NCI-H1048 (cell line): ENCODE data around the gene KLHDC8B.
A peak's percentile ranks its signal among the peaks of the same experiment; 100 is the strongest.

Experiments used
- DNase-seq: peaks from one replicate; lab custom pipeline; 2025; lab: John Stamatoyannopoulos, UW

KLHDC8B gene

DNA sequence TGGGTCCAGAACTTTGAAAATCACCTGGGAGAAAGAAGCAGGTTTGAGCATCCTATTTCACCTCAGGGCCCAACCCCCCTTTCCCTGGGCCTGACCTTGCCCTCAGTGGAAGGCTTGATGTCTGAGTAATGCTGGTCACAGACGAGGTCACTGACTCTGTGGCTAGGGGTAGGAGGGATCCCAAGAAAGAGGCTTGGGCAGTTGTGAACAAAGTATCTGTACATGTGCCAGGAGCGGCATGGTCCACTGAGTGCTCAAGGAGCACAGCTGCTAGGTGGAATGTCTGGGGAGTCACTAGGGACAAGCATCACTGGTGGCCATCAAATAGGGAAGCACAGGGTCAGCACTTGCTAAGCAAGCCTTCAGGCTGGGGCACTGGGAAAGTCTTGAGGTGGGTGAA, 12.6 kb upstream of the KLHDC8B start:
- DNase-seq = no peak

DNA sequence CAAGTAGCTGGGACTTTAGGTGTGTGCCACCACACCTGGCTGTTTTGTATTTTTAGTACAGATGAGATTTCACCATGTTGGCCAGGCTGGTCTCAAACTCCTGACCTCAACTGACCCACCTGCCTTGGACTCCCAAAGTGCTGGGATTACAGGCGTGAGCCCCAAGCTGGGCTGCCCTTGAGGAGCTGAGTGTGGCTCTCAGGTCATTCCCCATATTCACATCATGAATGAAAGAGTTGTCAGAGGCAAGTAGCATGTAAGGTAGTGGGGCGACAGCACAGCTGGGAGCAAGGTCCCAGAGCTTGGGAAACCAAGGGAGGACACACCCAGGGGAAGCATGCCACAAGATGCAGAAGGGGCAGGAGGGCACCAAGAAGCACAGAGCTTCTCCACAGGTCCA, 10.2 kb upstream of the KLHDC8B start:
- DNase-seq = no peak

- DNase-seq = no peak
Measured at GRCh38 chr3:49161808-49162530, 9.4 kb upstream of the KLHDC8B start.

GRCh38 chr3:49162751-49163419, 8.5 kb upstream of the KLHDC8B start:
- no peak for DNase-seq

GRCh38 chr3:49163609-49164008, 7.8 kb upstream of the KLHDC8B start:
- no peak for DNase-seq

GRCh38 chr3:49164983-49165720, 6.2 kb upstream of the KLHDC8B start:
- no peak for DNase-seq

GRCh38 chr3:49165771-49166751, 5.3 kb upstream of the KLHDC8B start, which contains the start of gene CCDC71:
Gene CCDC71, minus strand, starts transcription at chr3:49166331. Its CDS starts 2,123 bp downstream, at chr3:49164208.
- peak; percentile 22 for DNase-seq

DNA sequence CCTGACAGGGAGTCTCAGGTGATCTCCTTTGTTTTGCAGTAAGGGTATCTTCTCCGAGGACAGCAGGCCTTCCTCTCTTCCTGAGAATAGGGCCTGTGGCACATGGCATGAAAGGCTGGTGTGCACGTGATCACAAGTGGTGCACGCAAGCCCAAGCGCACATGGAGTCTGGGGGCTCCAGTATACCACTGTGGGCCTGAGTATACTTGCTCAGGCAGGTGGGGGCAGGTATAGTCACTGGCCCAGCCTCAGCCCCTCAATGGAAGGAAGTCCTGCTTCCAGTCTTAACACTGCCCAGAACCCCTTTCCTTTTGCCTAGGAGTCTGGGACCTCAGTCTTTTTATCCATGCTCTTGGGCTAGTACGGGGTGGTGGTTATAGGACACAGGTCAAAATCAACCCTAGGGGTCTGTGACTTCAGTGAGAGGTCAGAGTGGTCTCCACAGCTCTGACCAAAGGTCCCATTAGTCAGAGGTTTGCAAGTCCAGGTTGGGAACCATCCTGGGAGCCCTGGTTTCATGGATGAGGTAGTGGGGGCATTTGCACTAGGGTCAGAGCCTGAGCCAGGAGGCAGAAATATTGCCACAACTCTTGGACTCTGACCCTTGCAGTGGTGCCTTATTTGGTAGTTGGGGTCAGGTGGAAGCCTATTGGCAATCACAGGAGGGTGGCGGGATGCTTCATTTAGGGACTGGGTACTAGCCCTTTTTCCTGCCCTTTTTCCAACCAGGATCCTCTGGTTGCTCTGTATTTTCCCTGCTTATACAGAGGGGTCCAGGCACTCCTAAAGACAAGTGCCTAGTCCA, 4.4 kb upstream of the KLHDC8B start:
- DNase-seq = no peak

DNA sequence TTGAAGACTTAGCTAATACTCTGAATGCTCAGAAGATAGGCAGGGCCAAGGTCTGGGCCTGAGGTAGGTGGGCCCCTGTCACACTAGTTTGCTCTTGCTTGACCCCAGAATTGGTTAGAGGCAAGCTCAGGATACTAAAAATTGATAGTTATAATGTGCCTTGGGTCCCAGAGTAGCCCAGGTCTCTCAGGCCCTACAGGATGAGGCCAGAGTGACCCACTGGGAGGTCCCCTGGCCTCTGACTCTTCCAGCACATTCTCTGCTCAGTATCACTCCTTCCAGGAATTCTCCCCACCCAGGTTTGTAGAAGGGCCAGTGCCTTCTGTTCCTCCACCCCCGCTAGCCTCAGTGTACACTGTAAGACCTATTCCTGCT, 667 bp upstream of the KLHDC8B start:
- DNase-seq = no peak

DNA sequence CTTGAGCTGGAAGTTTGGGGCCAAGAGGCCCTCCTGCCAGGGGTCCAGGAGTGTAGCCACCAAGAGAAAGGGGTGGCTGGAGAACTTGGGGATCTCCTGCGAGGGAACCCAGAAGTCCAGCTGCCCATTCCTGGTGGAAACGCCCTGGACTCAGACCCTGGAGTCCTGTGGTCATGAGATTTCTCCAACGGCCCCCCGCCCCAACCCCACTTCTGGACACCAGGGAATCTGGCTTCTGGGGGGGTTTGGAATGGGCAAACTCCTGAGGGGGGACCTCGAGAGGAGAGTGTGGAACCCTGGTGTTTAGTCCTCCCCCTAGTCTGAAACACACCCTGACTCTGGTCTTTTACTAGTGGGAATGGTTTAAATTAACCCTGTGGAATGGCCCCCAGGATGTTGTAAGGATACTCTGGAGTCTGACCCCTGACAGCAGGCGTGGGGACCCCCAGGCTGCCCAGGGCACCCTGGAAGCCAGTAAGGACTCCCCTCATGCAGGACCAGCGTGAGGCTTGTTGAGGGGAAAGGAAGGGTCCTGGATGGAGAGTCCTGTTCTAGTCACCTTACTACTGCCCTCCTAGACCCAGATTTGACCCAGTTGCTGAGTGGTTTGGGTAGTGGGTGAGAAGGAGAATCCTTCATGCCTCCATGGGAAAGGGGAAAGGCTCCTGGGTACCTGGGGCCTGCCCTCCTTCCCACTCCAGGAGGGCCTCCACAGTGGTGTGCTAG, 540 bp downstream of the KLHDC8B start:
- no peak for DNase-seq

- no peak for DNase-seq
Measured at GRCh38 chr3:49172551-49173041, 1.2 kb downstream of the KLHDC8B start.

DNA sequence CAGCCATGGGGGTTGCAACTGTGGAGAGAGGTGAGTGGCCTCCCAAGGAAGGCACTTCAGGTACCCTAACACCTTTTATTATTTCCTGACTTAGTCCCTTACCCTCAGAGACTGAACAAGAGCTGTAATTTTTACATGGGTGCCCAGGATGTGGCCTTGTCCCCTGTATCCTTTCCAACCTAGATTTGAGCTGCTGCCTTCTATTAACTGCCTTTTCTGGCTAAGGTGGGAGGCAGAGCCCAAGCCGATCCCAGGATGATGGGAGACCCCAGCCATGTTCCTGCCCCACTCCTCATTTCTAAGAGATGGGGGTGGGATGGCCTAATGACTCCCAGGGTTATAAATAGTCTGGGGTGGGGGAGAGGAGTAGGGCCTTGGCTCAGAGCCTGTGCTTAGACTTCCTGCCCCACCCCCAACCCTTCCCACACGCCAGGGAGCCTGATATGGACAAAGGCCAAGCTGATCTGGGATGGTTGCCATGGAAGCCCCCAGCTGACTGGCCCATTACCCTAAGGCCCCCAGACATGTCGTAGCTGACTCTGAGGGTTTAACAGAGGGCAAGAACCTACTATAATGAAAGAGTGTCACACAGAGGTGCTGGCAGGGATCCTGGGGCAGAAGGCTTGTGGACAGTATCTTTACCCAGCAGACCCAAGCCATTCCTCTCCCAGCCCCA, 1.9 kb downstream of the KLHDC8B start:
- DNase-seq = no peak

GRCh38 chr3:49173792-49174170, 2.4 kb downstream of the KLHDC8B start:
- DNase-seq = no peak

DNA sequence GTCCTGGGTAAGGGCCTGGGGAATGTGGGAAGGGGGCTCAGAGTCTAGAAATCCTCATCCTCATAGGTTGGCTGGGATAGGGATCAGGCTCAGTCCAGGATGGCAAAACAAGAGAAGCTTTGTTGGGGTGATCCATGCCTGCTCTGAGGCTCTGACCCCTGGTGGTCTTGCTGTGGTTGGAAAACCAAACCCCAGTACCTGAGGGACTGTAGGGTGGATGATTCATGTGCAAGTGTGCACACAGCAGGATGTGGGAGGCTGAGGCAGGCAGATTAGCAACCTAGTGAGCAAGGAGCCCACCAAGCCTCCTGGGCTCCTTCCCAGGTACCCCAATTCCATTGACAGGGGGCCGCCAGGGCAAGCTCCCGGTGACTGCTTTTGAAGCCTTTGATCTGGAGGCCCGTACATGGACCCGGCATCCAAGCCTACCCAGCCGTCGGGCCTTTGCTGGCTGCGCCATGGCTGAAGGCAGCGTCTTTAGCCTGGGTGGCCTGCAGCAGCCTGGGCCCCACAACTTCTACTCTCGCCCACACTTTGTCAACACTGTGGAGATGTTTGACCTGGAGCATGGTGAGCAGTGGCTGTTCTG, 3.1 kb downstream of the KLHDC8B start:
- DNase-seq = no peak

GRCh38 chr3:49175530-49175929, 4.1 kb downstream of the KLHDC8B start:
- DNase-seq = no peak

DNA sequence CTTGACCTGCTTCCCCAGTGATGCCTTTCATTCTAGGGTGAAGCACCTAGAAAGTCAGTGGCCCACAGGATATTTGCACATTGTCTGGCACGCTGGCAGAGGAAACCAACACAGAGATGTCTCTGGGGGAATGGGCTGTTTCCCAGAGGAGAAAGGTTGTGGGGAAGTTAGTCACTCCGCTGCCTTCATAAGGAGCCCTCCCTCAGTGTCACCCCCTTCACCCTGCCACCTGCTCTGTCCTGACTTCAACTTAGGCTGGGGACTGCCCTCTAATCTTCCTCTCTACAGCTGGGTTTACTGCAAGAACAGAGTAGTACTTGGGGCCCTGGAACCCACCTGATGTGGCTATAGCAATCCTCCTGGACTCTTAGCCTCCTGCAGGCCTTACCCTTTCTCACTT, 5.7 kb downstream of the KLHDC8B start:
- no peak for DNase-seq

DNA sequence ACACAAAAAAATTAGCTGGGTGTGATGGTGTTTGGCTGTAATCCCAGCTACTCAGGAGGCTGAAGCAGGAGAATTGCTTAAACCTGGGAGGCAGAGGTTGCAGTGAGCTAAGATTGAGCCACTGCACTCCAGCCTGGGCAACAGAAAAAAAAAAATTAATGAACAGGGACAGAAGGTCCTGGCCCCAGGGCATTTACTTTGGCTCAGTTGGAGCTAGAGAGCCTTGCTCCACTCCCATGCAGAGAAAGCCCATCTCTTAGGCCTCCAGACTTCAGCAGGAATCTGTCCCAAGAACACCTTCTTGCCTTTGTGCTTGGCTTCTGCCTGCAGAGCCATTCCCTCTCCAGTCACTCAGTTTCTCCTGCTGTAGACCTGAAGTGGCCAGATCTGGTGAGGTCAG, 8.7 kb downstream of the KLHDC8B start:
- DNase-seq = no peak

GRCh38 chr3:49181351-49181750, 10.0 kb downstream of the KLHDC8B start:
- DNase-seq = no peak

DNA sequence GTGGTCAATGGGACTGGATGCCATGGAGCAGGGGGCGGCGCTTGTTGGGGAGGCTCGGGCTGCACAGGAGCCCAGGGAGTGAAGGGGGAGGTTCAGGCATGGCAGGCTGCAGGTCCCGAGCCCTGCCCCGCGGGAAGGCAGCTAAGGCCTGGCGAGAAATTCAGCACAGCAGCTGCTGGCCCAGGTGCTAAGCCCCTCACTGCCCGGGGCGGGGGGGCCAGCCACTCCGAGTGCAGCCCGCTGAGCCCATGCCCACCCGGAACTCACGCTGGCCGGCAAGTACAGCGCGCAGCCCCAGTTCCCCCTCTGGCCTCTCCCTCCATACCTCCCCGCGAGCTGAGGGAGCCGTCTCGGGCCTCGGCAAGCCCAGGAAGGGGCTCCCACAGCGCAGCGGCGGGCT, 11.3 kb downstream of the KLHDC8B start:
- DNase-seq = no peak
